ENCODE data around the gene PKHD1. TPM values are rescaled to one million over a fixed set of nuclear protein-coding genes. Genes with fewer than 3 reads are reported as not detected.

Gene PKHD1
- total and polyA plus RNA-seq, 2 donors (not counting 1 experiment from before 2014, with no cell fraction given), result not detected

- Mint-ChIP-seq H3K27ac (no peak overlapping the region), H3K27me3 (no peaks in the 10 kb centered on the region), H3K4me3 (no peak overlapping the region), H3K9me3 (ENCODE audit: insufficient read depth) (peaks cover 2% of the 10 kb centered on the region), H3K4me1 (no peaks in the 10 kb centered on the region)
- intact Hi-C loops (cut with micrococcal nuclease), result no loop called here
- ChIA-PET CTCF (no interaction called here), POLR2A (no interaction called here)
- no peak for DNase-seq
- no peak overlapping the region for H3K9ac ChIP-seq (ENCODE audit: low read length)
- no peak for ATAC-seq (ENCODE audit: low read depth)
- no peak overlapping the region for H3K4me3 ChIP-seq (ENCODE audit: control extremely low read depth in 1 of 5, extremely low read depth in 1 of 5, insufficient read depth in 1 of 5, low read depth in 2 of 5, low read length in 4 of 5)
- no peaks in the 10 kb centered on the region for H3K9me3 ChIP-seq (ENCODE audit: control extremely low read depth in 1 of 3, control insufficient read depth in 2 of 3, insufficient read depth in 1 of 3, low read length in 2 of 3)
- no peaks in the 10 kb centered on the region for H3K4me1 ChIP-seq (ENCODE audit: control insufficient read depth in 2 of 2, insufficient read depth in 2 of 2, low read length in 2 of 2)
- no peak overlapping the region for H2AFZ ChIP-seq (ENCODE audit: insufficient read depth, low read depth, low read length, poor library complexity, severe bottlenecking)
- H3K27ac ChIP-seq (ENCODE audit: low read length in 2 of 2), result no peak overlapping the region
- H3K4me2 ChIP-seq (replicated peaks; ENCODE audit: low read depth, low read length, poor library complexity, severe bottlenecking), result no peak overlapping the region
- WGBS (ENCODE audit: insufficient coverage), result no CpG with 5 or more reads among the region's 4 CpGs
- no peaks in the 10 kb centered on the region for H4K20me1 ChIP-seq (ENCODE audit: control insufficient read depth, insufficient read depth, low read length, poor library complexity, severe bottlenecking)
- TF ChIP-seq EZH2 (IDR thresholded peaks at IDR 0.05; ENCODE audit: borderline replicate concordance, insufficient read depth, low read depth, low read length, poor library complexity, severe bottlenecking) (no peak), CTCF (IDR thresholded peaks at IDR 0.05) (no peak)
- H3K36me3 ChIP-seq (replicated peaks in 1 of 2; ENCODE audit: control extremely low read depth in 1 of 2, control insufficient read depth in 1 of 2, extremely low read depth in 1 of 2, insufficient read depth in 2 of 2, low read length in 1 of 2), result no peaks in the 10 kb centered on the region
- no peaks in the 10 kb centered on the region for H3K27me3 ChIP-seq (replicated peaks in 1 of 4; ENCODE audit: control extremely low read depth in 1 of 4, control insufficient read depth in 3 of 4, insufficient read depth in 4 of 4, low read length in 3 of 4)
- H3K79me2 ChIP-seq (ENCODE audit: control insufficient read depth, insufficient read depth, low read length), result no peaks in the 10 kb centered on the region
These were observed 457.4 kb downstream of the PKHD1 start for GRCh38 chr6:51630011-51630410.

GRCh38 chr6:51626391-51626790, 461.0 kb downstream of the PKHD1 start:
- ATAC-seq (ENCODE audit: low read depth), result no peak
- Histone ChIP-seq H3K4me2 (replicated peaks; ENCODE audit: low read depth, low read length, poor library complexity, severe bottlenecking) (no peak overlapping the region), H3K9me3 (ENCODE audit: control extremely low read depth in 1 of 3, control insufficient read depth in 2 of 3, insufficient read depth in 1 of 3, low read length in 2 of 3) (no peaks in the 10 kb centered on the region), H3K9ac (ENCODE audit: low read length) (no peak overlapping the region), H3K27me3 (replicated peaks in 1 of 4; ENCODE audit: control extremely low read depth in 1 of 4, control insufficient read depth in 3 of 4, insufficient read depth in 4 of 4, low read length in 3 of 4) (no peaks in the 10 kb centered on the region), H4K20me1 (ENCODE audit: control insufficient read depth, insufficient read depth, low read length, poor library complexity, severe bottlenecking) (no peaks in the 10 kb centered on the region), H2AFZ (ENCODE audit: insufficient read depth, low read depth, low read length, poor library complexity, severe bottlenecking) (no peak overlapping the region), H3K27ac (ENCODE audit: low read length in 2 of 2) (no peak overlapping the region), H3K36me3 (replicated peaks in 1 of 2; ENCODE audit: control extremely low read depth in 1 of 2, control insufficient read depth in 1 of 2, extremely low read depth in 1 of 2, insufficient read depth in 2 of 2, low read length in 1 of 2) (no peaks in the 10 kb centered on the region), H3K4me3 (ENCODE audit: control extremely low read depth in 1 of 5, extremely low read depth in 1 of 5, insufficient read depth in 1 of 5, low read depth in 2 of 5, low read length in 4 of 5) (no peak overlapping the region), H3K79me2 (ENCODE audit: control insufficient read depth, insufficient read depth, low read length) (no peaks in the 10 kb centered on the region), H3K4me1 (ENCODE audit: control insufficient read depth in 2 of 2, insufficient read depth in 2 of 2, low read length in 2 of 2) (no peaks in the 10 kb centered on the region)
- 60% methylated on average over 1 of the region's 1 CpG for WGBS (ENCODE audit: insufficient coverage)
- intact Hi-C loops (cut with micrococcal nuclease), result no loop called here
- H3K4me3 Mint-ChIP-seq, result no peak overlapping the region
- ChIA-PET CTCF (interaction anchor here (1.5 kb wide), 1 partner anchor 8 kb away, joined by 6 read pairs; no protein-coding TSS in a partner anchor), POLR2A (no interaction called here)
- TF ChIP-seq EZH2 (IDR thresholded peaks at IDR 0.05; ENCODE audit: borderline replicate concordance, insufficient read depth, low read depth, low read length, poor library complexity, severe bottlenecking), result no peak
- no peak for TF ChIP-seq CTCF (IDR thresholded peaks at IDR 0.05)
- no peaks in the 10 kb centered on the region for H3K27me3 Mint-ChIP-seq
- H3K9me3 Mint-ChIP-seq (ENCODE audit: insufficient read depth), result peaks cover 2% of the 10 kb centered on the region
- H3K27ac Mint-ChIP-seq, result no peak overlapping the region
- no peaks in the 10 kb centered on the region for H3K4me1 Mint-ChIP-seq
- DNase-seq, result no peak

All from B cell (primary cell).